Fibroblast of skin of scalp (primary cell): ENCODE results near the gene EEF2K.
A peak's percentile ranks its signal among the peaks of the same experiment; 100 is the strongest.
"Not testable (repeated sequence)": the region's sequence is repeated elsewhere in the genome, so short reads cannot be mapped to it uniquely, and the experiment has no call there.

Experiments used
- DNase-seq: peaks from one replicate; pipeline ENCODE4 v3.0.0-alpha.2; 2013

The EEF2K gene

GRCh38 chr16:22297114-22297870, 91.2 kb downstream of the EEF2K start, which contains the start of gene POLR3E:
Gene POLR3E, plus strand, starts transcription at chr16:22297409. Its CDS starts 5,560 bp downstream, at chr16:22302969.
- peak; percentile 98 for DNase-seq

- DNase-seq: peak; percentile 98
Measured at GRCh38 chr16:22297871-22298733, 92.0 kb downstream of the EEF2K start.

GRCh38 chr16:22299036-22299435, 93.0 kb downstream of the EEF2K start:
- DNase-seq: no peak

- DNase-seq: peak; percentile 61
Measured at GRCh38 chr16:22300427-22301071, 94.5 kb downstream of the EEF2K start.

GRCh38 chr16:22301423-22301822, 95.3 kb downstream of the EEF2K start:
- not testable (repeated sequence) for DNase-seq

GRCh38 chr16:22302776-22303363, 96.8 kb downstream of the EEF2K start:
- DNase-seq: no peak

GRCh38 chr16:22304411-22304810, 98.3 kb downstream of the EEF2K start:
- DNase-seq: no peak

- no peak for DNase-seq
Measured at GRCh38 chr16:22306788-22307187, 100.7 kb downstream of the EEF2K start.

- DNase-seq: no peak
Measured at GRCh38 chr16:22307838-22308237, 101.8 kb downstream of the EEF2K start.

- DNase-seq: no peak
Measured at GRCh38 chr16:22308824-22309520, 102.9 kb downstream of the EEF2K start.

GRCh38 chr16:22311520-22311919, 105.4 kb downstream of the EEF2K start:
- no peak for DNase-seq

GRCh38 chr16:22312897-22313781, 107.1 kb downstream of the EEF2K start:
- DNase-seq: no peak

GRCh38 chr16:22313876-22314470, 107.9 kb downstream of the EEF2K start:
- no peak for DNase-seq

- DNase-seq: no peak
Measured at GRCh38 chr16:22314661-22315626, 108.9 kb downstream of the EEF2K start.

GRCh38 chr16:22315979-22316378, 109.9 kb downstream of the EEF2K start:
- no peak for DNase-seq

GRCh38 chr16:22316411-22316811, 110.3 kb downstream of the EEF2K start:
- no peak for DNase-seq

- no peak for DNase-seq
Measured at GRCh38 chr16:22317001-22317530, 111.0 kb downstream of the EEF2K start.

GRCh38 chr16:22317625-22318024, 111.5 kb downstream of the EEF2K start:
- no peak for DNase-seq
